ENCODE data around the gene THSD8. TPM values are rescaled to one million over a fixed set of nuclear protein-coding genes. Genes with fewer than 3 reads are reported as not detected.
"Not testable (repeated sequence)": the region's sequence is repeated elsewhere in the genome, so short reads cannot be mapped to it uniquely, and the experiment has no call there.

The THSD8 gene
- total RNA-seq, 1 experiment from 2014 or later: 14.0 TPM

DNA sequence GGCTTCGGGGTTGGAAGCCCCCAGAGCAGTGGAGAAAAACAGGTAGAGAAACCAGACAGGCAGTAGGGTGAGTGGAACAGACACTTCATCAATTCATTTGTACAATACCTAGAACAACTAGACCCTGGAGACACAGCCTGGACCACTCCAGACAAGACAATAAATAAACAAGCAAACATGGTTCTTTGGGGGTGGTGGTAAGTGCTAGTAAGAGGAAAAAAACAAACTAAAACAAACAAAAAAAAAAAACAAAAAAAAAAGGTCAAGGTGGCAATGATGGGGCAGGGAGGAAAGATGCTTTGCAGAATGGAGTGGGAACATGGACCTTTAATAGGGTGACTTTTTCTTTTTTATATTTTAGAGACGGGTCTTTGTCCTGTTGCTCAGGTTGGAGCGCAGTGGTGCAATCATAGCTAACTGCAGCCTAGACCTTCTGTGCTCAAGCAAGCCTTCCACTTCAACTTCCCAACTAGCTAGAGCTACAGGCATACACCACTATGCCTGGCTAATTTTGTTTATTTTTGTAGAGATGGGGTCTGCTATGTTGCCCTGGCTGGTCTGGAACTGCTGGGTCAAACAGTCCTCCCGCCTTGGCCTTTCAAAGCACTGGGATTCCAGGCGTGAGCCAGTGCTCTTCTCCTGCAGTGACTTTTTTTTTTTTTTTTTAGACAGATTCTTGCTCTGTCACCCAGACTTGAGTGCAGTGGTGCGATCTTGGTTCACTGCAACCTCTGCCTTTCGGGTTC, 7.5 kb upstream of the THSD8 start:
- peak overlapping the region; percentile 86 for H3K4me3 Mint-ChIP-seq (ENCODE audit: low read depth, unreplicated experiment)
- TF ChIP-seq, protein P1, sequence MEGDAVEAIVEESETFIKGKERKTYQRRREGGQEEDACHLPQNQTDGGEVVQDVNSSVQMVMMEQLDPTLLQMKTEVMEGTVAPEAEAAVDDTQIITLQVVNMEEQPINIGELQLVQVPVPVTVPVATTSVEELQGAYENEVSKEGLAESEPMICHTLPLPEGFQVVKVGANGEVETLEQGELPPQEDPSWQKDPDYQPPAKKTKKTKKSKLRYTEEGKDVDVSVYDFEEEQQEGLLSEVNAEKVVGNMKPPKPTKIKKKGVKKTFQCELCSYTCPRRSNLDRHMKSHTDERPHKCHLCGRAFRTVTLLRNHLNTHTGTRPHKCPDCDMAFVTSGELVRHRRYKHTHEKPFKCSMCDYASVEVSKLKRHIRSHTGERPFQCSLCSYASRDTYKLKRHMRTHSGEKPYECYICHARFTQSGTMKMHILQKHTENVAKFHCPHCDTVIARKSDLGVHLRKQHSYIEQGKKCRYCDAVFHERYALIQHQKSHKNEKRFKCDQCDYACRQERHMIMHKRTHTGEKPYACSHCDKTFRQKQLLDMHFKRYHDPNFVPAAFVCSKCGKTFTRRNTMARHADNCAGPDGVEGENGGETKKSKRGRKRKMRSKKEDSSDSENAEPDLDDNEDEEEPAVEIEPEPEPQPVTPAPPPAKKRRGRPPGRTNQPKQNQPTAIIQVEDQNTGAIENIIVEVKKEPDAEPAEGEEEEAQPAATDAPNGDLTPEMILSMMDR (IDR thresholded peaks at IDR 0.05; ENCODE audit: unreplicated experiment): no peak
- no peaks in the 10 kb centered on the region for H3K9me3 Mint-ChIP-seq (ENCODE audit: low read depth, unreplicated experiment)
- CTCF ChIA-PET: interaction anchor here (0.7 to 2.4 kb wide), 2 partner anchors 34 to 73 kb away, joined by 3 to 15 read pairs; no protein-coding TSS in a partner anchor
- peaks cover 78% of the 10 kb centered on the region for H3K36me3 Mint-ChIP-seq (ENCODE audit: insufficient read depth, unreplicated experiment)
- no peaks in the 10 kb centered on the region for H3K27me3 Mint-ChIP-seq (ENCODE audit: unreplicated experiment)
- H3K27ac Mint-ChIP-seq (ENCODE audit: unreplicated experiment): peak overlapping the region; percentile 81
- H3K4me1 Mint-ChIP-seq (ENCODE audit: low read depth, unreplicated experiment): peaks cover 23% of the 10 kb centered on the region
- no peak for DNase-seq
- intact Hi-C loops (cut with micrococcal nuclease; ENCODE audit: unreplicated experiment): no loop called here
- no TSS peak for BruUV-seq (replicated peaks)

DNA sequence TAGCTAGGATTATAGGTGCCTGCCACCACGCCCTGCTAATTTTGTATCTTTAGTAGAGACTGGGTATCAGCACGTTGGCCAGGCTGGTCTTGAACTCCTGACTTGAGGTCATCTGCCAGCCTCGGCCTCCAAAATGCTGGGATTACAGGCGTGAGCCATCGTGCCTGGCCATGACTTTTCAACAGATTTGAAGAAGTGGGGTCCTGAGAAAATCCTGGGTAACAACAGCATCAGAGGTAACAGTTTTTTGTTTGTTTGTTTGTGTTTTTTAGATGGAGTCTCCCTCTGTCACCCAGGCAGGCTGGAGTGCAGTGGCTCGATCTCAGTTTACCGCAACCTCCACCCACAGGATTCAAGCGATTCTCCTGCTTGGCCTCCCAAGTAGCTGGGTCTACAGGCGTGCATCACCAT, 6.9 kb upstream of the THSD8 start:
- CTCF ChIA-PET: interaction anchor here (0.7 to 2.4 kb wide), 3 partner anchors 34 to 74 kb away, joined by 3 to 15 read pairs (median 4); no protein-coding TSS in a partner anchor
- no peak for DNase-seq
- H3K36me3 Mint-ChIP-seq (ENCODE audit: insufficient read depth, unreplicated experiment): peaks cover 78% of the 10 kb centered on the region
- H3K4me3 Mint-ChIP-seq (ENCODE audit: low read depth, unreplicated experiment): no peak overlapping the region
- H3K4me1 Mint-ChIP-seq (ENCODE audit: low read depth, unreplicated experiment): peaks cover 23% of the 10 kb centered on the region
- BruUV-seq (replicated peaks): no TSS peak
- intact Hi-C loops (cut with micrococcal nuclease; ENCODE audit: unreplicated experiment): loop anchor here (1.0 kb wide), 1 partner anchor 18 kb away; no protein-coding TSS in a partner anchor
- TF ChIP-seq, protein P1 (IDR thresholded peaks at IDR 0.05; ENCODE audit: unreplicated experiment): no peak
- no peaks in the 10 kb centered on the region for H3K27me3 Mint-ChIP-seq (ENCODE audit: unreplicated experiment)
- H3K27ac Mint-ChIP-seq (ENCODE audit: unreplicated experiment): no peak overlapping the region
- H3K9me3 Mint-ChIP-seq (ENCODE audit: low read depth, unreplicated experiment): no peaks in the 10 kb centered on the region

DNA sequence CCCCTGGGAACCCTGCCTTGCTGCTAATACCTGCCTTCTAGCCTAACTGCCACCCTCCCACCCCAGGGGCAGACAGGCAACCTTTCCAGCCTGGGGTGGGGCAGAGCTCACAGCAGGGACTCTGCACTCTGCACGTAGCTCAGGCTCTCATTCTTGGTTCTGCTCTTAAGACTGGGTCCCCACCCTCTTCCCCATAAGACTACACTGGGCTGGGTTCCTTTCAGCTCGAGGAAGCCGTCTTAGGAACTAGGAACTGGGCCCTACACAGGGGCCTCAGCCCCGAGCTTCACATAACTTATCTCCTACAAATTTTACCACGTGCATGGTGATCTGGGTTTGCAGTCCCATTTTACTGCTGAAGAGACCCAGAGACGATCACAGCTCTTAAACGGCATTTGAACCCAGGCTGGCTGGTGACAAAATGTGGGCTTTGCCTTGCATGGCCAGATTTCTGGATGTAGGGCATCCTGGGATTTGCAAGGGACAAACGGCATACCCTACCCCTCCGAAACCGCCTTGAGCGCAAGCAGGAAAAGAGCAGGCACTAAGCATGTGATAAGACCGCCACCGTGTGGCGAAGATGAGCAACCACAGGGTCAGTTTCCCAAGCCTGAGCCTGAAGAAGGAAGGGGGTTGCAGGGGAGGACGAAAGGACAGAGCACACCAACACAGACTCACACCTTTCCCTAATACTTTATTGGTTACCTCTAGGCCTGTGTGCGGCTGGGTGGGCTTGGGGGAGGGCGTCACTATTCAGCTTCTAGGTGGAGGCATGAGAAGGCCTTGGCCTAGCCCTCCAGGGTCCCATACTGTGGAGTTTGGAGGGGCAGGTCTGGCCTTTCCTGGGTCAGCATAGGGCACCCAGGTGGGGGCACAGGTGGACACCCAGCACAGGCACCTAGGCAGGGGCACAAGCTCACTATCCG, 5.5 kb upstream of the THSD8 start:
- TF ChIP-seq, protein P1 (IDR thresholded peaks at IDR 0.05; ENCODE audit: unreplicated experiment): peak; percentile 86
- intact Hi-C loops (cut with micrococcal nuclease; ENCODE audit: unreplicated experiment): loop anchor here (1.0 kb wide), 1 partner anchor 36 kb away; no protein-coding TSS in a partner anchor
- H3K36me3 Mint-ChIP-seq (ENCODE audit: insufficient read depth, unreplicated experiment): peaks cover 73% of the 10 kb centered on the region
- peak; percentile 70 for DNase-seq
- H3K4me1 Mint-ChIP-seq (ENCODE audit: low read depth, unreplicated experiment): peaks cover 13% of the 10 kb centered on the region
- no peaks in the 10 kb centered on the region for H3K27me3 Mint-ChIP-seq (ENCODE audit: unreplicated experiment)
- no peaks in the 10 kb centered on the region for H3K9me3 Mint-ChIP-seq (ENCODE audit: low read depth, unreplicated experiment)
- no TSS peak for BruUV-seq (replicated peaks)
- peak overlapping the region; percentile 89 for H3K27ac Mint-ChIP-seq (ENCODE audit: unreplicated experiment)
- H3K4me3 Mint-ChIP-seq (ENCODE audit: low read depth, unreplicated experiment): peak overlapping the region; percentile 56
- CTCF ChIA-PET: interaction anchor here (0.6 to 2.4 kb wide), 7 partner anchors 19 to 1378 kb away, joined by 3 to 15 read pairs (median 3); partner anchors contain the start of gene RGL3

DNA sequence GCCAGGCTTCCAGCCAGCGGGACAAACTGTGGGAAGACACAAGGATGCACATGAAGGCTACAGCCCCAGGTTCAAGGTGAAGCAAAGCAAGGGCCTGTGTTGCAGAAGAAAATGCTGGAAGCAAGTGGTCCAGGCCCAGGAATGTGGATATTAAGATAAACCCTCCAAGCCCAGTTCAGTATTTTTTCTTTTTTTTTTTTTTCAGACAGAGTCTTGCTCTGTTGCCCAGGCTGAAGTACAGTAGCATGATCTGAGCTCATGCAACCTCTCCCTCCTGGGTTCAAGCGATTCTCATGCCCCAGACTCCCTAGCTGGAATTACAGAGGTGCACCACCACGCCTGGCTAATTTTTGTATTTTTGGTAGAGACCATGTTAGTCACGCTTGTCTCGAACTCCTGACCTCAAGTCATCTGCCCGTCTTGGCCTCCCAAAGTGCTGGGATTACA, 4.7 kb upstream of the THSD8 start:
- Mint-ChIP-seq H3K27me3 (ENCODE audit: unreplicated experiment) (no peaks in the 10 kb centered on the region), H3K4me3 (ENCODE audit: low read depth, unreplicated experiment) (no peak overlapping the region), H3K36me3 (ENCODE audit: insufficient read depth, unreplicated experiment) (peaks cover 73% of the 10 kb centered on the region), H3K4me1 (ENCODE audit: low read depth, unreplicated experiment) (peaks cover 15% of the 10 kb centered on the region), H3K27ac (ENCODE audit: unreplicated experiment) (no peak overlapping the region), H3K9me3 (ENCODE audit: low read depth, unreplicated experiment) (no peaks in the 10 kb centered on the region)
- CTCF ChIA-PET: interaction anchor here (0.7 to 1.1 kb wide), 2 partner anchors 63 to 1378 kb away, joined by 3 read pairs; partner anchors contain the start of gene RGL3
- no peak for DNase-seq
- TF ChIP-seq, protein P1 (IDR thresholded peaks at IDR 0.05; ENCODE audit: unreplicated experiment): no peak
- no TSS peak for BruUV-seq (replicated peaks)
- intact Hi-C loops (cut with micrococcal nuclease; ENCODE audit: unreplicated experiment): no loop called here

DNA sequence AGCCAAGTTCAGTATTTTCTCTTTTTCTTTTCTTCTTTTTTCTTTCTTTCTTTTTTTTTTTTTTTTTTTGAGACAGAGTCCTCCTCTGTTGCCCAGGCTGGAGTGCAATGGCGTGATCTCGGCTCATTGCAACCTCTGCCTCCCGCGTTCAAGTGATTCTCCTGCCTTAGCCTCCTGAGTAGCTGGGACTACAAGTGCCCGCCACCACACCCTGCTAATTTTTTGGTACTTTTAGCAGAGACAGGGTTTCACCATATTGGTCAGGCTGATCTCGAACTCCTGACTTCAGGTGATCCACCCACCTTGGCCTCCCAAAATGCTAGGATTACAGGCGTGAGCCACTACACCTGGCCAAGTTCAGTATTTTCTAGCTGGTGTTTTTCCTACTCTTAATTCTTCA, 4.3 kb upstream of the THSD8 start:
- intact Hi-C loops (cut with micrococcal nuclease; ENCODE audit: unreplicated experiment); H3K27ac Mint-ChIP-seq (ENCODE audit: unreplicated experiment): not testable (repeated sequence)
- CTCF ChIA-PET: interaction anchor here (0.7 to 1.1 kb wide), 2 partner anchors 64 to 1379 kb away, joined by 3 read pairs; partner anchors contain the start of gene RGL3

More for the DNA sequence above, 4.3 kb upstream of the THSD8 start:
- not testable (repeated sequence) for H3K27me3 Mint-ChIP-seq (ENCODE audit: unreplicated experiment); DNase-seq; H3K4me3 Mint-ChIP-seq (ENCODE audit: low read depth, unreplicated experiment); H3K9me3 Mint-ChIP-seq (ENCODE audit: low read depth, unreplicated experiment); BruUV-seq (replicated peaks)
- peaks cover 73% of the 10 kb centered on the region for H3K36me3 Mint-ChIP-seq (ENCODE audit: insufficient read depth, unreplicated experiment)
- H3K4me1 Mint-ChIP-seq (ENCODE audit: low read depth, unreplicated experiment): peaks cover 20% of the 10 kb centered on the region

All from Calu3 (cell line).